ENCODE measurements around the gene USP44.

DNA sequence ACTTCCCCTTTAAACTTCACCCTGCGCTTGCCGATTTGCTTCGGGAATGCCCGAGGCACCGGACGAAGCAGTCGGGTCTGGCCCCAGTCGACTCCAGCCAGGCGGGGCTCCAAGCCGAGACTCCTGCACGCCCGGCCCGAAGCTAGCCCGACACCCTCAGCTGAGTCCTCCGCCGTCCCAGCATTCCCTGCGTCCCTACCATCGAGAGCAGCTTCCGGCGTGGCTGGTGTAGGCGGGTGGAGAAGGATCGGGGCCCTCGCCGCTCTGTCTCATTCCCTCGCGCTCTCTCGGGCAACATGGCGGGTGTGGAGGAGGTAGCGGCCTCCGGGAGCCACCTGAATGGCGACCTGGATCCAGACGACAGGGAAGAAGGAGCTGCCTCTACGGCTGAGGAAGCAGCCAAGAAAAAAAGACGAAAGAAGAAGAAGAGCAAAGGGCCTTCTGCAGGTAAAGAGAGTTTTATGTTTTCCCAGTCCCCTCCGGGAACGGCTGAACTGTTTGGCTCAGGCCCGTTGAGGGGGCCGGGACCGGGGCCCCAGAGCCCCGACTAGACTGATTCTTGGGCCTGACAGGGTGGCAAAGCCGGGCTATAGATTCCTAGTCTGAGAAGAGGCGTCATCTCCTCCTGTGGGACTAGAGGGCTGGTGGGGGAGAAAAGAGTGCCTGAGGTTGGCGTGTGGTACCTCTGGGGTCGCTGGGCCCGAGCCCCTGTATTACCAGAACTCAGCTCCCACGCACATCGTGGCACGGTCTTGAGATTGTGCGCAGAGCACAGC is 77.2 kb downstream of the USP44 start, which contains the start of gene METAP2:
- TF ChIP-seq, protein P1, sequence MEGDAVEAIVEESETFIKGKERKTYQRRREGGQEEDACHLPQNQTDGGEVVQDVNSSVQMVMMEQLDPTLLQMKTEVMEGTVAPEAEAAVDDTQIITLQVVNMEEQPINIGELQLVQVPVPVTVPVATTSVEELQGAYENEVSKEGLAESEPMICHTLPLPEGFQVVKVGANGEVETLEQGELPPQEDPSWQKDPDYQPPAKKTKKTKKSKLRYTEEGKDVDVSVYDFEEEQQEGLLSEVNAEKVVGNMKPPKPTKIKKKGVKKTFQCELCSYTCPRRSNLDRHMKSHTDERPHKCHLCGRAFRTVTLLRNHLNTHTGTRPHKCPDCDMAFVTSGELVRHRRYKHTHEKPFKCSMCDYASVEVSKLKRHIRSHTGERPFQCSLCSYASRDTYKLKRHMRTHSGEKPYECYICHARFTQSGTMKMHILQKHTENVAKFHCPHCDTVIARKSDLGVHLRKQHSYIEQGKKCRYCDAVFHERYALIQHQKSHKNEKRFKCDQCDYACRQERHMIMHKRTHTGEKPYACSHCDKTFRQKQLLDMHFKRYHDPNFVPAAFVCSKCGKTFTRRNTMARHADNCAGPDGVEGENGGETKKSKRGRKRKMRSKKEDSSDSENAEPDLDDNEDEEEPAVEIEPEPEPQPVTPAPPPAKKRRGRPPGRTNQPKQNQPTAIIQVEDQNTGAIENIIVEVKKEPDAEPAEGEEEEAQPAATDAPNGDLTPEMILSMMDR (IDR thresholded peaks at IDR 0.05; ENCODE audit: insufficient read depth, low read length, poor library complexity, severe bottlenecking): no peak
- no peak for TF ChIP-seq EZH2phosphoT487 (conservative IDR thresholded peaks at IDR 0.05; ENCODE audit: low read length)

Measured in SU-DHL-6 (cell line).